Suprapubic skin (tissue), 3 donors: ENCODE results near the gene VCX2.
"Not testable (repeated sequence)": the region's sequence is repeated elsewhere in the genome, so short reads cannot be mapped to it uniquely, and the experiment has no call there.

ENCODE experiments used
- CTCF ChIP-seq, 2 donors: fragments of 200-600 bp in 1 of 2; fragments of 450-650 bp in 1 of 2; sonication (generic) in 1 of 2; IDR thresholded peaks; one replicate each; pipeline ENCODE4 v1.5.1; 2016 to 2019; ENCODE audit warnings: antibody characterized with exemption in 2 of 2, mild to moderate bottlenecking in 1 of 2, moderate library complexity in 1 of 2
- POLR2A ChIP-seq, 2 donors: fragments of 450-650 bp; IDR thresholded peaks; one replicate each; pipeline ENCODE4 v1.6.1; 2017; ENCODE audit warnings: antibody characterized with exemption in 2 of 2, mild to moderate bottlenecking in 2 of 2, moderate library complexity in 2 of 2

DNA sequence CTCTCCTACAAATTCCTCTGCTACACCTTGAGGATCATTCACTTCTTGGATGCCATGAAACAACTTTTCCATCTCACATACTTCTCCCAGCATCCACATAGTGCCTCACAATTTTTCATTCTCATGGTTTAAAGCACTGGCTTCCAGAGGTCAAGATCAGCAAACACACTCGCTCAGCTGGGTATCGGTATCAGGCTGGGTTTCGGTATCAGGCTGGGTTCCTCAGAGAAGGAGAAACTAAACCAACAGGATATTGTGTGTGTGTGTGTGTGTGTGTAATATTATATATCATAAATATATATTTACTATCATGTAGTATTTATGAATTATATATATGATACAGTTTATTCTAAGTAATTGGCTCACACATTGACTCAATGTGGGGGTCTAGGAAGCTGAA is at the start of gene VCX2:
- TF ChIP-seq POLR2A, CTCF (IDR thresholded peaks at IDR 0.05): not testable (repeated sequence)
